GM18909 (cell line): Measurements from ENCODE around the gene TTC16.
A peak's percentile ranks its signal among the peaks of the same experiment; 100 is the strongest.

ENCODE experiments used
- ATAC-seq: cut with Tn5 transposase; IDR thresholded peaks from one replicate; pipeline ENCODE4 v1.9.1; 2021; ENCODE audit warnings: mild to moderate bottlenecking; ENCODE audit not compliant: unreplicated experiment, poor library complexity

The TTC16 gene

GRCh38 chr9:127694890-127695720 is 20.8 kb upstream of the TTC16 start:
- ATAC-seq, result no peak

- no peak for ATAC-seq
These were observed 18.3 kb upstream of the TTC16 start for GRCh38 chr9:127697575-127697974.

DNA sequence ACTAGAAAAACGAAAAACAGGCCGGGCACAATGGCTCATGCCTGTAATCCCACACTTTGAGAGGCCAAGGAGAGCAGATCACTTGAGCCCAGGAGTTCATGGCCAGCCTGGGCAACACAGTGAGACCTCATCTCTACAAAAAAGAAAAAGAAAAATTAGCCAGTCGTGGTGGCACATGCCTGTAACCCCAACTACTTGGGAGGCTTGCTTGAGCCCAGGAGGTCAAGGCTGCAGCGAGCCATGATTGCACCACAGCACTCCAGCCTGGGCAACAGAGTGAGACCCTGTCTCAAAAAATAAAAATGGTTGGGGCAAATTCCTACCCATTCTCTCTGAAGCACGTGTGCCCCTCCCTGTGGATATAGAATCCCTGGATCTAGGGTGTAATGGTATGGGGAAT is 17.5 kb upstream of the TTC16 start:
- no peak for ATAC-seq

GRCh38 chr9:127698985-127699670 is 16.8 kb upstream of the TTC16 start:
- ATAC-seq, result peak; percentile 81

- no peak for ATAC-seq
These were observed 15.7 kb upstream of the TTC16 start for GRCh38 chr9:127700140-127700539.

DNA sequence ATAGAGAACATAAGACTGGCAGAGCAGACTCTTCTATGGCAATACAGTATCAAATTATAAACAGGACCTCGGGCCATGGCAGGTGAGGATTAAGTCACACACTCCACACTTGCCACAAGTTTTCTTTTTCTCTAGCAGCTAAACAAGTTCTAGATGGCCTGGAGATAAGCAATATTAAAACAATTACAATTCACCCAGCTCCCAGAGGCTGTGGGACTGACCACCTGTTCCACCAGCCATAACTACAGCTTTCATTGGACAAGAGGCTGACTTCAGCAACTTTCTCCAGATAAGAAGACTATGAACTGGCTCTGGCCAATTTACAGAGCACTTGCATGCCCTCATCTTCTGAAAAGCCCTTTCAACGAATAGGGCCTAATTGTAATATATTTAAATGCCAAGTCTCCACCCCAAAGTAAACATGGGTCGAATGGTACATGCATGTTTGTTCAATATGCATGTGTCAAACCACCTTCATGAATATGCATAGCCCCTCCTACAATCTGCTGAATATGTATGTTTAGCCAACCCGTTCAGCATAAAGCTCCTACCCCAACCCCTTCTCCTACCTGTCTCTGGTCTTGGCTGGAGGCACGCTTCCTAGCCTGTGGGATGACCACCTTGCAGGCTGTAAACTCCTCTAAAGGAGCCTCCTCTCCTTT is 15.2 kb upstream of the TTC16 start:
- ATAC-seq, result no peak

DNA sequence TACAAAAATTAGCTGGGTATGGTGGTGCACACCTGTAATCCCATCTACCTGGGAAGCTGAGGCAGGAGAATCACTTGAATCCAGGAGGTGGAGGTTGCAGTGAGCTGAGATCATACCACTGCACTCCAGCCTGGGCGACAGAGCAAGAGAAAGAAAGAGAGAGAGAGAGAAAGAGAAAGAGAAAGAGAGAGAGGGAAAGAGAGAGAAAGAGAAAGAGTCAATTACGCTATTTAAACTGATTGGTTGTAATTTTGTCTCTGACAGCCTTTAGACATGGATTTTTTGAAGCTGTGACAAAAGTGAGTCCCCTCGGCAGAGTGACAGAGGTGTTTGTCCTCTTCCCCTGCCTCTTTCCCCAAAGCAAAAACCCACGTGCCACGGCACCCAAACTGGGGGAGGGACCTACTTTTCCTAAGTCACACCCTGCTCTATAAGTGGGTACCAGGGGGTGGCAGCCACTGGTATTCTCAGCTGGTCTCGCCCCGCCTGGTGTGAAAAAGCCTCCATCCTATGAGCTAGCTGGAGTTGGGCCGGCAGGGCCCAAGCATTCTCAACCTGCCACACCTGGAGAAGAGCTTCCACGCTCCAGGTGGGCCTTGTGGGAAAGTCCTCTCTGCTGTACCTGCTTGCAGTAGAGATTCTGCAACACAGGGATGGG is 12.5 kb upstream of the TTC16 start:
- no peak for ATAC-seq

DNA sequence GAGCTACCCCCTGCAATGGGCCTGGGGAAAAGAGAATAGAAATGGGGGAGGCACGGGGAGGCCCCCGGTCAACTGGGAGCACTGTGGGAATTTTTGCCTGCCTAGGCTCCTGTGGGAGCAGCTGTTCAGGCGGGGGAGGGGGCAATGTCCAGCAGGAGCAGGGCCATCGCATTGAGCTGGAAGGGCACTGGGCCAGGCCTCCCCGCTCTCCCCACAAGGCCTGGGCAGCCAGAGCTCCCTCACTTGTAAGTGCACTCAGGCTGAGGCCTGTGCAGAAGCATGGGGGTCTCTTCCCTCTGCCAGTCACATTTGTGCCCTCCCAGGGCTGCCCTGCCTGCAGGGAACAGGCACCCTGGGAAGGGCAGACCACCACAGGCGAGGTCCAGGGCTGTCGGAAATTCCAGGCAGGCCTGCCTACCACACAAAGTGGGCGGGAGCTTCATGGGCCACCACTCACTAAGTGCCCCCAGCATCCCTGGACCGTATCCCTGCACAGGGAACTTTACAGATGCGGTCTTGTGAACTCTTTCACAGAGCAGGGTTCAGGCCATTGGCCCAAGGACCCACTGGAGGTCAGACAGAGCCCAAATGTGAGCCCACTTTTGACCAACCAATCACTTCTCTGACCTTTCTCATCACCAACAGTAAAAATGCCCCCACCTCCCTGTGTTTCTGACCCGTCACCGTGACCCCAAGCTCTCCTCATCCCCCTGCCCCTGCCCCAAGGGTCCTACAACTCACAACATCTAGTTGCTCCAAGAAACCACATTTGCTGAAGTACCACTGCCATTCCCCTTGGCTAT is 10.1 kb upstream of the TTC16 start:
- ATAC-seq, result no peak

GRCh38 chr9:127706836-127707241 is 9.0 kb upstream of the TTC16 start, which contains the start of gene CFAP157:
Gene CFAP157 (plus strand): TSS chr9:127706988. CDS start chr9:127707032, 44 bp downstream.
- no peak for ATAC-seq

DNA sequence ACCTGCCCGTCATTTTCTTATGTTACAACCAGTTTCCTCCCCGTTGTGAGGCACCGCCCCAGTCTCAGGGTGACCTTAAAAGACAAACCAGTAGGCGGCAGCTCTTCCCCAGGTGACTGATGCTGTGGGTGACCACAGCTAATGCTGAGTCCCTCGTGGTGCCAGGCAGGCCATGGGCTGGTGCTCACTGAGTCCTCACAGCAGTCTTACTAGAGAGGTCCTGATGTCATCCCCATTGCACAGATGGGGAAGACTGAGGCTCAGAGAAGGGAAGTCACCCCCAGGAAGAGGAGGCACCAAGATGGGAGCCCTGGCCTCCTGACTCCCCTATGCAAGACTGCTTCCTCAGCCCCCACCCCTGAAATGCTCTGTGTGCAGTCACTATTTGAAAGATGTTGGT is 8.1 kb upstream of the TTC16 start:
- no peak for ATAC-seq

GRCh38 chr9:127708952-127709587 is 6.8 kb upstream of the TTC16 start:
- no peak for ATAC-seq

DNA sequence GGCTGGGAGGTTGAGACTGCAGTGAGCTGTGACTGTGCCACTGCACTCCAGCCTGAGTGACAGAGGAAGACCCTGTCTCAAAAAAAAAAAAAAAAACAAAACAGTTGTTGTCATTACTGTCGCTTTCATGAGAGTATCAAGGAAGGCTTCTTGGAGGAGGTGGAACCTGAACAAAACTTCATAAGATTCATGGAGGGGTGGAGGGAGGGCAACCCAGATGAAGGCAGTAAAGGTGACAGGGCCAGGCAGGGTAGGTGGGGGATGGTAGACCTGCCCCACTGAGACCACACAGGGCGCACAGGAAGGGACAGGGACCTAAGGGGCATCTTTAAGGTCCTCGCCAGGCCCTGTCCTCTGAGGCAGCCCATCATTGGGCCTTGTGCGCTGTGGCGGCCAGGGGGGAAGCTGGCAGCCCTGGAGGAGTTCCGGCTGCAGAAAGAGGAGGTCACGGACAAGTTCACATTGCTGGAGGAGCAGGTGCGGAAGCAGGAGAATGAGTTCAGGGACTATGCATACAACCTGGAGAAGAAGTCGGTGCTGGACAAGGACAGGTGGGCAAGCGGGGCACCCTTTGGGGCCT is 5.6 kb upstream of the TTC16 start:
- no peak for ATAC-seq

DNA sequence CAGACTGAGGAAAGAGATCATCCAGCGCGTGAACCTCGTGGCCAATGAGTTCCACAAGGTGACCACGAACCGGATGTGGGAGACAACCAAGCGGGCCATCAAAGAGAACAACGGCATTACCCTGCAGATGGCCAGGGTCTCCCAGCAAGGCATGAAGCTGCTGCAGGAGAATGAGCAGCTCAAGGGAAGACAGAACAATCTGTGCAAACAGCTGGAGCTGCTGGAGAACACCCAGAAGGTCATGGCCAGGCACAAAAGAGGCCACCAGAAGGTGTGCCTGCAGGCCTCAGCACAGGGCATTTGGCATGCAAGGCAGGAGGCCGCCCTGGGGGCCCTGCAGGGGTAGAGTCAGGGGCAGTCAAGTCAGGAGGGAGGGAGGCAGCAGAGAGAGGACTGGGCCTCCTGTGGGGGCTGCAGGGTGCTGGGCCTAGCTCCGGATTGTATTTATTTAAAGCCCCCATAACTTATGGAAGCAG is 4.6 kb upstream of the TTC16 start:
- ATAC-seq, result no peak

- no peak for ATAC-seq
These were observed 4.0 kb upstream of the TTC16 start for GRCh38 chr9:127711831-127712274.

DNA sequence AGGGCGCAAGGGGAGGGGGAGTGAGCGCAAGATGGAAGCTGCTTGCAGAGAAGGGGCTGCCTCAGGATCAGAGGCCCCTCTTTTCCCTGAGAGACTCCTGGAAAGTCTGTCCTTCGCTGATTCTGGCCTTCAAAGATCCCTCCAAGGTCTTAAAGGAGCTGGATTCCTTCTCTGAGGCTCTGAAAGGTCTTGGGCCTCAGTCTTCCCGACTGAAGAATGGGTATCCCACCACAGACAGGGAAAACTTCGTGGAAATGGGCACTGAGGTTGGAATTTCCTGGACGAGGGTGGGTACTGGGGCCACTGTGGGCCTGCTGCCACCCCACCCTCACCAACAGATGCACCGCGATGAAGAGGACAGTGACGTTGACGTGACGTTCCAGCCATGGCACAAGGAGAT is 3.5 kb upstream of the TTC16 start:
- ATAC-seq, result no peak

DNA sequence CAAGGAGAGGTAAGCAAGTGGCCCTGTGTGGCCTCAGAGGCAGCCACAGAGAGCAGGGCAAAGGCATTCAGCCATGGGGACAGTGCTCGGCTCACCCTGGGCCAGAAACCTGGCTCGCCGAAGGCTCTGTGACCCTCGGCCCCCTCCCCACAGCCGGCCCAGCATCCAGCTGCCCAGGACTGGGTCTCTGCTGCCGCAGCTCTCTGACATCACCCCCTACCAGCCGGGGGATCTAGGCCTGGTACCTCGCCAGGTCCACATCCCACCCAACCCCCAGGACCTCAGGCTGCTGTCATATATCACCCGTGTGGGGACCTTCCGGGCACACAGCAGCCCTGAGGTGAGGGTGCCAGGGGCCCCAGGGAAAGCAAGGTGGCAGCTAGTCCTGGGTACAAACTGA is 3.0 kb upstream of the TTC16 start:
- ATAC-seq, result no peak

- no peak for ATAC-seq
These were observed 1.7 kb upstream of the TTC16 start for GRCh38 chr9:127714020-127714750.

- ATAC-seq, result peak; percentile 15
These were observed 869 bp upstream of the TTC16 start for GRCh38 chr9:127714951-127715469.
